ENCODE data around the gene IKBKE. TPM values are rescaled to one million over a fixed set of nuclear protein-coding genes. Genes with fewer than 3 reads are reported as not detected.

The IKBKE gene
- total RNA-seq, 1 experiment from 2014 or later = 6.6 TPM

DNA sequence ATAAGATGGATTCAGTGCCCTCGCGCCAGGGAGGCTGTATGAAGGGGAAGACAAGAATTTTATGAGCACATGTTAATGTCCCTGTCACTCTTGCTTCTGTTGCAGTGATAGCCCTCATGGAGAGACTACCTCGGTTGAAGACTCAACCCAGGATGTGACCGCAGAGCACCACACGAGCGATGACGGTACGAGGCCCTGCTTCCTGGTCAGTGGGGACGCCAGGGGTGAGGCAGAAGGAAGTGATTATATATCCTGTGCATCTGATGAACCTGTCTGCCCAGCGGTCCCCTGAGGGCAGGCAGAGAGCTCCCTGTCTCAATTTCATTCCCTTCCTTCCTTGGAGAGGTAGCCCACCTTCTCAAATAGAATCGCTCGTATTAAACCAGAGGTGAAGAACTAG is 20.0 kb upstream of the IKBKE start:
- H3K27me3 Mint-ChIP-seq (ENCODE audit: low read depth) = no peaks in the 10 kb centered on the region
- H2AFZ ChIP-seq (ENCODE audit: low read length) = no peak overlapping the region
- H3K36me3 Mint-ChIP-seq (ENCODE audit: insufficient read depth in 1 of 3, low read depth in 3 of 3) = peaks cover 20 to 58% (median 52%) of the 10 kb centered on the region in 3 experiments; a peak in 6 of 7 replicates
- no peak overlapping the region for H4K91ac ChIP-seq (ENCODE audit: insufficient read length, low read depth, low read length)
- peaks cover 3 to 18% of the 10 kb centered on the region in 2 experiments for H3K4me1 Mint-ChIP-seq
- H3K79me1 ChIP-seq (ENCODE audit: insufficient read depth, low read depth, low read length, poor library complexity, severe bottlenecking) = no peaks in the 10 kb centered on the region
- no peak overlapping the region for H4K8ac ChIP-seq (replicated peaks; ENCODE audit: insufficient read length, low read depth, low read length)
- H4K5ac ChIP-seq (ENCODE audit: insufficient read length, low read depth, low read length) = no peak overlapping the region
- no peak overlapping the region for H2BK12ac ChIP-seq (ENCODE audit: insufficient read length, low read depth, low read length)
- DNase-seq = no peak
- no peaks in the 10 kb centered on the region for H4K20me1 ChIP-seq (ENCODE audit: control insufficient read depth, insufficient read depth, insufficient read length)
- H3K4me1 ChIP-seq (ENCODE audit: insufficient read depth, low read length) = no peaks in the 10 kb centered on the region
- no peak overlapping the region for H3K23ac ChIP-seq (ENCODE audit: insufficient read length, low read depth, low read length)
- H3K4me3 Mint-ChIP-seq = no peak overlapping the region
- peak overlapping the region in 1 of 3 experiments; percentile 81; a peak in 1 of 7 replicates for H3K27ac Mint-ChIP-seq
- H3K9me3 ChIP-seq (ENCODE audit: control insufficient read depth, low read depth, low read length) = no peaks in the 10 kb centered on the region
- no peak overlapping the region for H2BK20ac ChIP-seq (ENCODE audit: low read depth, low read length, poor library complexity, severe bottlenecking)
- no peak overlapping the region for H3K9ac ChIP-seq (ENCODE audit: extremely low read depth, insufficient read length, low read length)
- no peak overlapping the region for H3K56ac ChIP-seq (ENCODE audit: insufficient read length, low read depth, low read length)
- no peak overlapping the region for H2BK120ac ChIP-seq (ENCODE audit: low read depth, low read length, poor library complexity, severe bottlenecking)
- TF ChIP-seq CTCF (conservative IDR thresholded peaks at IDR 0.05) = no peak
- H3T11ph ChIP-seq (ENCODE audit: low read length) = no peak overlapping the region
- no peak overlapping the region for H3K27ac ChIP-seq (ENCODE audit: insufficient read length, low read depth, low read length)
- H3K27me3 ChIP-seq (ENCODE audit: insufficient read depth, low read length) = no peaks in the 10 kb centered on the region
- H2BK5ac ChIP-seq (ENCODE audit: insufficient read length, low read length) = no peak overlapping the region
- H2AK5ac ChIP-seq (ENCODE audit: insufficient read length, low read length) = no peak overlapping the region
- H3K23me2 ChIP-seq (ENCODE audit: insufficient read length, low read depth, low read length, poor library complexity, severe bottlenecking) = no peaks in the 10 kb centered on the region
- H3K79me2 ChIP-seq (ENCODE audit: insufficient read depth, low read length) = no peaks in the 10 kb centered on the region
- no peak overlapping the region for H3K14ac ChIP-seq (ENCODE audit: insufficient read depth, low read length)
- no CpG with 5 or more reads among the region's 12 CpGs for WGBS (ENCODE audit: extremely low coverage, insufficient read length, low lambda C conversion rate)
- H2BK15ac ChIP-seq (ENCODE audit: low read depth, low read length) = no peak overlapping the region
- H3K4me2 ChIP-seq (ENCODE audit: insufficient read depth, insufficient read length, low read length) = no peak overlapping the region
- no peak overlapping the region for H3K4ac ChIP-seq (ENCODE audit: low read depth, low read length)
- H3K18ac ChIP-seq (ENCODE audit: insufficient read length, low read depth, low read length) = no peak overlapping the region
- H3K9me3 Mint-ChIP-seq = no peaks in the 10 kb centered on the region

Measured in H9 (cell line).